GM10248 (cell line): ENCODE data around the gene STAT4.

Source experiments
- CTCF ChIA-PET: fragments of 300-600 bp; sonication (Branson Sonifier 250); formaldehyde crosslinking; extraction: SDS; loops from one replicate; lab custom pipeline; 2021; ENCODE audit warnings: antibody characterized with exemption; lab: Yijun Ruan, JAX
- POLR2A ChIA-PET: fragments of 350-650 bp; sonication (Branson Sonifier 250); formaldehyde crosslinking; extraction: SDS; loops from one replicate; lab custom pipeline; 2020; ENCODE audit warnings: antibody characterized with exemption; lab: Yijun Ruan, JAX
- DNase-seq: peaks from one replicate; pipeline ENCODE4 v3.0.0; 2012; ENCODE audit errors: extremely low spot score
- TF ChIP-seq, protein P1 (sequence below): IDR thresholded peaks from 2 replicates; pipeline ENCODE4 v1.5.1; 2012; ENCODE audit warnings: mild to moderate bottlenecking, low read depth; ENCODE audit errors: extremely low read depth, missing control alignments, control extremely low read depth

Gene STAT4

DNA sequence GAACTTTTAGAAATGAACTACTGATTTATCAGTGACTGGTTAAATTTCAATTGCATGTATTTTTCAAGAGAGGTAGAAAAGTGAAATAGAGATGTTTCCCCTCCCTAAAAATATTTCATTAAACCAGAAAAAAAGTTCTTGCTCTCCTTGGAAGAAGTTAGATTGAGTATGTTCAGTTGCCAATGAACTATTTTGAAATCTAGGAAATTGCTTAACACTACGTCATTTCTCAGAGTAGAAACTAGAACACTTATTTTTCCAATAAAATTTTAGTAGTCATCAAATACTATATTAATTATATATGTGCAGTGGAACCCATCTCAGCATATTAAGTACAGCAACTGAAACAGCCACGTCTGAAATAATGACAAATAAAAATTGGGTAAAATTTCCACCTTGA lies 85.0 kb downstream of the STAT4 start:
- TF ChIP-seq, protein P1, sequence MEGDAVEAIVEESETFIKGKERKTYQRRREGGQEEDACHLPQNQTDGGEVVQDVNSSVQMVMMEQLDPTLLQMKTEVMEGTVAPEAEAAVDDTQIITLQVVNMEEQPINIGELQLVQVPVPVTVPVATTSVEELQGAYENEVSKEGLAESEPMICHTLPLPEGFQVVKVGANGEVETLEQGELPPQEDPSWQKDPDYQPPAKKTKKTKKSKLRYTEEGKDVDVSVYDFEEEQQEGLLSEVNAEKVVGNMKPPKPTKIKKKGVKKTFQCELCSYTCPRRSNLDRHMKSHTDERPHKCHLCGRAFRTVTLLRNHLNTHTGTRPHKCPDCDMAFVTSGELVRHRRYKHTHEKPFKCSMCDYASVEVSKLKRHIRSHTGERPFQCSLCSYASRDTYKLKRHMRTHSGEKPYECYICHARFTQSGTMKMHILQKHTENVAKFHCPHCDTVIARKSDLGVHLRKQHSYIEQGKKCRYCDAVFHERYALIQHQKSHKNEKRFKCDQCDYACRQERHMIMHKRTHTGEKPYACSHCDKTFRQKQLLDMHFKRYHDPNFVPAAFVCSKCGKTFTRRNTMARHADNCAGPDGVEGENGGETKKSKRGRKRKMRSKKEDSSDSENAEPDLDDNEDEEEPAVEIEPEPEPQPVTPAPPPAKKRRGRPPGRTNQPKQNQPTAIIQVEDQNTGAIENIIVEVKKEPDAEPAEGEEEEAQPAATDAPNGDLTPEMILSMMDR: no peak
- ChIA-PET POLR2A (no interaction called here), CTCF (interaction anchor here (2.4 to 5.4 kb wide), 2 partner anchors 14 to 90 kb away, joined by 9 to 51 read pairs; no protein-coding TSS in a partner anchor)
- no peak for DNase-seq

DNA sequence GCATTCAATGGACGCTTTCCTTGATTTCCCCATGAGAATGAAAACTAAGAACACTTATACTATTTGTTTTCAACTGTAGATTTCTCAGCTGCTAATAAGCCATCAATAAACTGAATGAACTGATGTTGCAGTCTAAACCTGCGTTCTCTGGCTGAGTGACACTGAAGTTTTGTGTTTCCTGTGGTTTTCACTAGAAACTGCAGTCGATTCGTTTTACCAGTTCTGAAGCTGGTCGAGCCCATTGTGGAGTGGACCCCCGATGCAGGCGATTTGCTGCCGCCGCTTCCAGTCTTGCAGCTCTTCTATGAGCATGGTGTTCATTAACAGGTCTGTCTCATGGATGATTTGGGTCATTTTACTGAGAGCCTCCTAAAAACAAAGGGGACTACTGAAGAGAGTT lies 86.2 kb downstream of the STAT4 start:
- TF ChIP-seq, protein P1: no peak
- no peak for DNase-seq
- CTCF ChIA-PET: interaction anchor here (1.3 to 5.4 kb wide), 3 partner anchors 13 to 91 kb away, joined by 3 to 51 read pairs (median 9); no protein-coding TSS in a partner anchor
- POLR2A ChIA-PET: no interaction called here

DNA sequence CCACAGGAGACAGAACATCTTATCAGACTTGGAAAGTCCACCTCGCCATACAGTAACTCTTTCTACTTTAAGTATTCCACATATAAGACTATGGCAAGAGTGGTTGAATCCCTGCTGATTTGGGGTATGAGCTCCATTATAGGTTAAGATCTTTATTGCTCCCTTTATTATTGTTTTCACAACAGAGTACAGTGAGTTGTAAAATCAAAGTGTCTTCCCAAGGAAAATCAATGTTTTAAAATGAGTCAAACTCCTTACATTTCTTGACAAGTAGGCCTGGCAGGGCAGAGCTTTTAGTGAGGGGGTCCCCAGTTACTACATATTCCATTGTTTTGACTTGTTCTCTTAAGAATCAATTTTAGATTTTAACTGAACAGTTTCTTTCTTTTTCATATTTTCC lies 87.2 kb downstream of the STAT4 start:
- ChIA-PET CTCF (interaction anchor here (1.2 to 5.4 kb wide), 4 partner anchors 12 to 92 kb away, joined by 3 to 51 read pairs (median 6); no protein-coding TSS in a partner anchor), POLR2A (no interaction called here)
- DNase-seq: no peak
- TF ChIP-seq, protein P1: no peak

DNA sequence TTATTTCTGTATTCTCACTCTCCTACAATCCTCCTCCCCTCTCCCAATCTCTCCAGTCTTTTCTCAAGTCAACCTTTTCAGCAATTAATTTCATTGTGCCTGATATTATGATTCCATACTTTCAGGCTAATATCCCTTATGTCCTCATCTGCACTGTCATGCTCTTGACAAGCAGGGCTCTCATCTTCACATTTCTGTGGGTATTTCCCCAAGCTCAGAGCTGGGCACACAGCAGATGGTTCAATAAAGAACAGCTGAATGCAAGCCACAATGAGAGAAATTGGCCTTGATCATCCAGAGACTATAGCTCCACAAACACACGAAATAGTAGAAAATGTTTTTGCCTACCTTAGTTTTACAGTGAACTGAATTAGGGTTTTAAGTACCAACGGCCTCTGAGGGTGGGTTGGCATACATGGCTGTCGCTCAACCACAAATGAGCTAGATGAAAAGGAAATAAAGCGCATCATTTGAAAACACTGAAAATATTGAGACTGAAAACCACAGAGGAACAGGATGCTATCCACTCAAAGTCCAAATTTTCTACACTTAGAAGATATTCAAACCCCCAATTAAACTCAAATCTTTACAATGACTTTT lies 89.3 kb downstream of the STAT4 start:
- DNase-seq: no peak
- ChIA-PET CTCF (interaction anchor here (1.3 to 5.4 kb wide), 3 partner anchors 10 to 93 kb away, joined by 6 to 51 read pairs (median 7); no protein-coding TSS in a partner anchor), POLR2A (no interaction called here)
- TF ChIP-seq, protein P1: no peak

DNA sequence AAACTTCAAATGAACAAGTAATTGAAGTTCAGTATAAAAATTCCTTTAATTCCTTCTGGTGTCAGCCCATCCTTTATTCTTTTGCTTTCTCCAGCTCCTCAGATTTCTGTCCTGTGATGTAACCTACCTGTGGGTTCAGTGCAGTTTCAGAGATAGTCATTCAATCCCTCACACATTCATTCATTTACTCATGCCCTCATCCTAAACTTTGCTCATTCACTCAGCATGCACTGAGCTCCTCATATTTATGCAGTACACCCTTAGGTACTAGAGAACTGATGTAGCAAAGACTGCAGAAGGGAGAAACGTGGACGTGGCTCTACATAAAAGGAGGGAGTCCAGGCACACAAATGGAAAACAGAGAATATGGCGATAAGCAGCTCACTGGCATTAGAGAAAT lies 91.5 kb downstream of the STAT4 start:
- TF ChIP-seq, protein P1: no peak
- ChIA-PET POLR2A (no interaction called here), CTCF (interaction anchor here (0.6 to 2.5 kb wide), 6 partner anchors 10 to 462 kb away, joined by 3 to 13 read pairs (median 4); no protein-coding TSS in a partner anchor)
- DNase-seq: no peak

DNA sequence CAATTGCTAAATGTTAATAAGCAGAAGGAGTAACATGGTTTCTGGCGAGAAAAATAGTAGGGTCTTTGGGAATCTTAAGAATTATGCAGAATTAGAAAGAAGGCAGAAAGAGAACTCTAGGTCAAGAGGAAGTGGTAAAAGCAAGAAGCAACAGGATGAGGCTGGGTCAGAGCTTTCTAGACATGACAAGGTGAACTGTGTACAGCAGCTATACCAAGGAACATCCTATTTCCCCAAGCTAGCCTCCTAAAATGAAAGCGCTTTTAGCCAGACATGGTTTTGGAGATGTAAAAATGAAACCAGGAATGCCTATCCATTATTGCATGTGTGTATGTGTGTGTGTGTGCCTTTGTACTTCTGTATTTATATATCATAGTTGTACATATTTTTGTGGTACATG lies 94.6 kb downstream of the STAT4 start:
- CTCF ChIA-PET: no interaction called here
- POLR2A ChIA-PET: no interaction called here
- no peak for DNase-seq
- TF ChIP-seq, protein P1: no peak
